Measurements from ENCODE around the gene SC5D.

DNA sequence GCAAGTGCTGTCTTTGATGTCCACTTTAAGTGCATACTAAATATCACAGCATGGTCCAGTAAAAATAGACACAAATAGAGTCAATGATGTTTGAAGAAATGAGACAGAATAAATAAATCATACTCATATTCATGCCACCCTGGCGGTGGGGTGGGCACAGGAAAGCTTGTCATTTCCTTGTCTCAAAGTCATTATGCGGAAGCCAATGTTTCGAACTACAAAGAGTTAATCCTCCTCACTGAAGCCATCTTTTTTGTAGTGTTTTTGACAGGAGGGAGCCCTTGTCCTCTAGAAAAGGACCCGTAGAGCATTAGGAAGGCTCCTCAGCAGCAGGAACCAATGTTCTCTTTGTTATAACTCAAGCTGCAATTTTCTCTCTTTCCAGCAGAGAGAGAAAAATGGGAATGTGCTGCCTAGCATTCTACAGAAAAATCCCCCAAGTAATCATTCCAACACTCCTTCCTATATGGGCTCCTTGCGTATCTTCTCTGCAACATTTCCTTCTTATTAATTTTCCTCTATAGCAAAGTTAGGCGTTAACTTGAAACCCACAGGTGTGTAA lies 30.6 kb downstream of the SC5D start:
- TF ChIP-seq, protein P1, sequence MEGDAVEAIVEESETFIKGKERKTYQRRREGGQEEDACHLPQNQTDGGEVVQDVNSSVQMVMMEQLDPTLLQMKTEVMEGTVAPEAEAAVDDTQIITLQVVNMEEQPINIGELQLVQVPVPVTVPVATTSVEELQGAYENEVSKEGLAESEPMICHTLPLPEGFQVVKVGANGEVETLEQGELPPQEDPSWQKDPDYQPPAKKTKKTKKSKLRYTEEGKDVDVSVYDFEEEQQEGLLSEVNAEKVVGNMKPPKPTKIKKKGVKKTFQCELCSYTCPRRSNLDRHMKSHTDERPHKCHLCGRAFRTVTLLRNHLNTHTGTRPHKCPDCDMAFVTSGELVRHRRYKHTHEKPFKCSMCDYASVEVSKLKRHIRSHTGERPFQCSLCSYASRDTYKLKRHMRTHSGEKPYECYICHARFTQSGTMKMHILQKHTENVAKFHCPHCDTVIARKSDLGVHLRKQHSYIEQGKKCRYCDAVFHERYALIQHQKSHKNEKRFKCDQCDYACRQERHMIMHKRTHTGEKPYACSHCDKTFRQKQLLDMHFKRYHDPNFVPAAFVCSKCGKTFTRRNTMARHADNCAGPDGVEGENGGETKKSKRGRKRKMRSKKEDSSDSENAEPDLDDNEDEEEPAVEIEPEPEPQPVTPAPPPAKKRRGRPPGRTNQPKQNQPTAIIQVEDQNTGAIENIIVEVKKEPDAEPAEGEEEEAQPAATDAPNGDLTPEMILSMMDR (IDR thresholded peaks at IDR 0.05) = no peak
- no peak for TF ChIP-seq POLR2A (IDR thresholded peaks at IDR 0.05)

Measured in ovary (tissue), 3 donors.